Skin of body (tissue), 2 donors: ENCODE results near the gene FAM13A. TPM values are rescaled to one million over a fixed set of nuclear protein-coding genes. Genes with fewer than 3 reads are reported as not detected.

Experiments
- small RNA-seq: library from RNA; depleted of rRNA; stranded (forward); fragments of <200 nt; gene quantifications from one replicate; pipeline ENCODE3, GENCODE V24; 2014; ENCODE audit warnings: low replicate concordance
- total RNA-seq: library from RNA; depleted of rRNA; stranded (reverse); fragments of >200 nt; gene quantifications from one replicate; pipeline ENCODE4 v1.2.3, GENCODE V29; 2014

The FAM13A gene
- total RNA-seq, 1 donor from 2014 or later, result 71.2 TPM

Small RNAs within 50 kb of the gene (small RNA-seq; reads per million reads assigned to genes)
- gene RF02115, result not detected
- gene RNU6-33P, result 0.07 reads per million

Other genes starting within 250 kb of the FAM13A start
- gene TIGD2, start 54.3 kb upstream of the FAM13A start, total RNA-seq, result 5.2 TPM